Uterus (tissue), 4 donors: ENCODE measurements around the gene ABLIM2. TPM values are rescaled to one million over a fixed set of nuclear protein-coding genes. Genes with fewer than 3 reads are reported as not detected.
A peak's percentile ranks its signal among the peaks of the same experiment; 100 is the strongest.

Experiments
- DNase-seq, 2 donors: peaks; one replicate each; pipeline ENCODE4 v3.0.0-alpha.2; 2019 to 2020
- H3K27ac ChIP-seq, 2 donors: fragments of 200-600 bp; sonication (generic); 1 replicate in 1 of 2; 2 replicates in 1 of 2; pipeline ENCODE4 v1.5.1; 2016 to 2018
- H3K27me3 ChIP-seq, 2 donors: fragments of 200-600 bp; sonication (generic); one replicate each; pipeline ENCODE4 v1.5.1; 2018 to 2019; ENCODE audit warnings: control low read depth in 1 of 2
- H3K36me3 ChIP-seq, 2 donors: fragments of 200-600 bp; sonication (generic); one replicate each; pipeline ENCODE4 v1.5.1; 2019; ENCODE audit warnings: control low read depth in 1 of 2
- H3K4me1 ChIP-seq, 2 donors: fragments of 200-600 bp; sonication (generic); one replicate each; pipeline ENCODE4 v1.5.1; 2018 to 2019; ENCODE audit warnings: control low read depth in 1 of 2
- H3K4me3 ChIP-seq, 2 donors: fragments of 200-600 bp; sonication (generic); 1 replicate in 1 of 2; 2 replicates in 1 of 2; pipeline ENCODE4 v1.5.1; 2018 to 2019; ENCODE audit warnings: mild to moderate bottlenecking in 1 of 2
- H3K9me3 ChIP-seq, 2 donors: fragments of 200-600 bp; sonication (generic); one replicate each; pipeline ENCODE4 v1.5.1; 2019; ENCODE audit warnings: control low read depth in 1 of 2
- POLR2A ChIP-seq, 2 donors: fragments of 450-650 bp; IDR thresholded peaks; one replicate each; pipeline ENCODE4 v1.6.1; 2016; ENCODE audit warnings: antibody characterized with exemption in 2 of 2, mild to moderate bottlenecking in 1 of 2, moderate library complexity in 1 of 2
- intact Hi-C: fragments of 100-400 bp; cut with DNase I; formaldehyde crosslinking; loops from one replicate; pipeline ENCODE4 v1.15.1; 2023; ENCODE audit warnings: low total_unique reads
- total RNA-seq, 4 donors: library from RNA; depleted of rRNA in 3 of 4; stranded (reverse); fragments of >200 nt in 3 of 4; gene quantifications; one replicate each; pipeline versions ENCODE4 v1.1.0 to v1.2.4, GENCODE V29; 2014 to 2023
- TF ChIP-seq, protein P1 (sequence below), 4 experiments: fragments of 200-600 bp in 2 of 4; fragments of 450-650 bp in 2 of 4; sonication (generic) in 2 of 4; IDR thresholded peaks; one replicate each; pipeline ENCODE4 v1.5.1; 2016 to 2019; ENCODE audit warnings: antibody characterized with exemption in 4 of 4, mild to moderate bottlenecking in 2 of 4, moderate library complexity in 1 of 4
- donor health status: DM: yes; HTN: yes; CAD: no.

ABLIM2 gene
- total RNA-seq, 4 donors from 2014 or later: 0.77 to 6.0 (median 1.5) TPM

DNA sequence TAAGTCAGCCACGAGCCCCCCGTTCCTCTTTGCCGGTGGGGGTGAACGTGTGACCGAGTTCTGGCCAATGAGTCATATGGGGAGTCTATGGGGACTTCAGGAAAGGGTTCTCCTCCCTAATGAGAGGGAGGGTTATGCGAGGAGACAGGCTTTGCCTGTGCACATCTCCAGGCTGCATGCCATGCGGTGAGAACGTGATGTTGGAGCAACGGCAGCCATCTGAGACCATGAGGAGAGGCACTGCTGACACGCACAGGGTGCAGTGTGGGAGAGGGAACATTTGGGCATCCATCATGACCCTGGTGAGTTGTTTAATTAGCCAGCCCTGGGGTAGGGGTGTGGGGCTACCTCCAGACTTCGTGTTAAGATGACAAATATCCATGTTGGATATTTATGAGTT, 55.8 kb downstream of the ABLIM2 start:
- Histone ChIP-seq H3K9me3 (no peaks in the 10 kb centered on the region), H3K36me3 (no peaks in the 10 kb centered on the region), H3K27me3 (no peaks in the 10 kb centered on the region), H3K4me3 (no peak overlapping the region), H3K4me1 (no peaks in the 10 kb centered on the region), H3K27ac (no peak overlapping the region)
- TF ChIP-seq POLR2A (IDR thresholded peaks at IDR 0.05): no peak
- TF ChIP-seq, protein P1, sequence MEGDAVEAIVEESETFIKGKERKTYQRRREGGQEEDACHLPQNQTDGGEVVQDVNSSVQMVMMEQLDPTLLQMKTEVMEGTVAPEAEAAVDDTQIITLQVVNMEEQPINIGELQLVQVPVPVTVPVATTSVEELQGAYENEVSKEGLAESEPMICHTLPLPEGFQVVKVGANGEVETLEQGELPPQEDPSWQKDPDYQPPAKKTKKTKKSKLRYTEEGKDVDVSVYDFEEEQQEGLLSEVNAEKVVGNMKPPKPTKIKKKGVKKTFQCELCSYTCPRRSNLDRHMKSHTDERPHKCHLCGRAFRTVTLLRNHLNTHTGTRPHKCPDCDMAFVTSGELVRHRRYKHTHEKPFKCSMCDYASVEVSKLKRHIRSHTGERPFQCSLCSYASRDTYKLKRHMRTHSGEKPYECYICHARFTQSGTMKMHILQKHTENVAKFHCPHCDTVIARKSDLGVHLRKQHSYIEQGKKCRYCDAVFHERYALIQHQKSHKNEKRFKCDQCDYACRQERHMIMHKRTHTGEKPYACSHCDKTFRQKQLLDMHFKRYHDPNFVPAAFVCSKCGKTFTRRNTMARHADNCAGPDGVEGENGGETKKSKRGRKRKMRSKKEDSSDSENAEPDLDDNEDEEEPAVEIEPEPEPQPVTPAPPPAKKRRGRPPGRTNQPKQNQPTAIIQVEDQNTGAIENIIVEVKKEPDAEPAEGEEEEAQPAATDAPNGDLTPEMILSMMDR (IDR thresholded peaks at IDR 0.05): no peak
- intact Hi-C loops: no loop called here
- DNase-seq: no peak

GRCh38 chr4:8102076-8102355, 56.6 kb downstream of the ABLIM2 start:
- no peak for TF ChIP-seq POLR2A (IDR thresholded peaks at IDR 0.05)
- TF ChIP-seq, protein P1 (IDR thresholded peaks at IDR 0.05): no peak
- Histone ChIP-seq H3K36me3 (no peaks in the 10 kb centered on the region), H3K27ac (no peak overlapping the region), H3K4me3 (no peak overlapping the region), H3K9me3 (no peaks in the 10 kb centered on the region), H3K4me1 (no peaks in the 10 kb centered on the region), H3K27me3 (no peaks in the 10 kb centered on the region)
- intact Hi-C loops: no loop called here
- DNase-seq: no peak

DNA sequence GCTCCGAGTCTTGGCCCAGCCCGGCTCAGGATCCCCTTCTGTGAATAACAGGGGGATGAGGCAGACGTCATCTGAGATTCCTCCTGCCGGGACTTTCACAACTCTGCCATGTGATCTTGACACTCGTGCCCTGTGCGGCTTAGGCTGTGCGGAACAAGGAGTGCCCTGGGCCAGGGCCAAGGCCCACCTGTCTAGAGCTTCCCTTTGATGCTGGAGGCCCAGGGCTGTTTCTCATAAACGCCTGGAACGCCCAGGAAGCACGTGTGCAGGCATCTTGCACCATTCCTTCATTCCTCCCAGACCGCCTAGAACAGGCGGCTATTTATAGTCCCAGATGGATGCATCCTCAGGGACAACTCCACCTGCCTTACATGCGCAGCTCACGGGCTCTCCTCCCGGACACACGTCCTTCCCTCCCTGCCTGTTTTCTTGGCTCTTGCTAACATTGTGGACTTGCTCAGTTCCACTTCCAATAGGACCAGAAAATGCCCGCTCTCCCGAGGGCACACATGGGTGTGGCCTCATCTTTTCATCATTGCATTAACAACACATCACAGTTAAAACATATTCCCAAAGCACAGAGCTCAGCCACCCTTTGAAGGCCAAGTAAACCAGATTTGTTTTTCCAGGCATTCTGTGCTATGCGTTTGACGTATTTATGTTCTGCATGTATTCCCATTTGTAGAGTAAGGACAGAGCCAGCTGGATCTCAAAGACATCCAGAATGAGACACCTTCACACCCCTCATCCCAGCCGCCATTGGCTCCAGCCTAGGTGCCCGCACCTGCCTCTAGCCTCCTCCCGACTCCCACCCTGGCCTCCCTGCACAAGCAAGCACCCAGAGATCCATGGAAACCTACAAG, 57.2 kb downstream of the ABLIM2 start:
- TF ChIP-seq, protein P1 (IDR thresholded peaks at IDR 0.05): no peak
- TF ChIP-seq POLR2A (IDR thresholded peaks at IDR 0.05): no peak
- DNase-seq: peak; percentile 63 to 67
- H3K9me3 ChIP-seq: no peaks in the 10 kb centered on the region
- no peaks in the 10 kb centered on the region for H3K4me1 ChIP-seq
- H3K27me3 ChIP-seq: no peaks in the 10 kb centered on the region
- H3K36me3 ChIP-seq: no peaks in the 10 kb centered on the region
- intact Hi-C loops: no loop called here
- H3K27ac ChIP-seq: peak overlapping the region; percentile 52 to 62
- H3K4me3 ChIP-seq: no peak overlapping the region

DNA sequence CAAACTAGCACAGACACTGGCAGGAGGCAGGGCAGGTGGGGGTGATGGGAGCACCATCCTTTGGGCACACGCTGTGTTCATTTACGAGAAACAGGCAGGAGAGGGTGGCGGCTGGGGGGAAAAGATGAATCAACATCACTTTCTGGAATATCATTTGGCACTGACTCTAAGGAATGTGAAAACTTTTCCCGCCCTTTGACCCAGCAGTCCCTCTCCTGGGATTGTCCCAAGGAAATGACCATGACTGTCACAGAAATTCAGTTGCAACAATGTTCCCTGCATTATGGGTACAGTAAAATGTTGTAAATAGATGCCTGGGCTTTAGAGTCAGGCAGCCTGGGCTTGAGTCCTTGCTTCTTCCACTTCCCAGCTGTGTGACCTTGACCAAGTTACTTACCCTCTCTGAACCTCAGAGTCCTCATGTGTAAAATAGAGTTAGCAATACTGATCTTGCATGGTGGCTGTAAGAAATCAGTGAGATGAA, 58.6 kb downstream of the ABLIM2 start:
- DNase-seq: peak in 1 of 2 donors; percentile 65
- Histone ChIP-seq H3K4me3 (no peak overlapping the region), H3K27ac (peak overlapping the region in 1 of 2 donors; percentile 33), H3K27me3 (no peaks in the 10 kb centered on the region), H3K36me3 (no peaks in the 10 kb centered on the region), H3K4me1 (no peaks in the 10 kb centered on the region), H3K9me3 (no peaks in the 10 kb centered on the region)
- TF ChIP-seq, protein P1 (IDR thresholded peaks at IDR 0.05): no peak
- TF ChIP-seq POLR2A (IDR thresholded peaks at IDR 0.05): no peak
- intact Hi-C loops: no loop called here

GRCh38 chr4:8098506-8098905, 60.1 kb downstream of the ABLIM2 start:
- peaks cover 0 to 5% of the 10 kb centered on the region in 2 donors for H3K9me3 ChIP-seq
- H3K4me1 ChIP-seq: no peaks in the 10 kb centered on the region
- H3K4me3 ChIP-seq: no peak overlapping the region
- intact Hi-C loops: no loop called here
- TF ChIP-seq, protein P1 (IDR thresholded peaks at IDR 0.05): no peak
- TF ChIP-seq POLR2A (IDR thresholded peaks at IDR 0.05): no peak
- H3K27ac ChIP-seq: no peak overlapping the region
- DNase-seq: no peak
- H3K36me3 ChIP-seq: no peaks in the 10 kb centered on the region
- no peaks in the 10 kb centered on the region for H3K27me3 ChIP-seq
